HCT116 (cell line): ENCODE measurements around the gene IGFLR1. TPM values are rescaled to one million over a fixed set of nuclear protein-coding genes. Genes with fewer than 3 reads are reported as not detected.

ENCODE experiments used
- ATAC-seq: fragments of 200-7000 bp; cut with Tn5 transposase; 2 replicates; pipeline ENCODE4 v1.9.1; 2020; ENCODE audit warnings: mild to moderate bottlenecking, moderate library complexity
- BruUV-seq: library from RNA; stranded (reverse); fragments of 400-500 nt; replicated peaks from 2 replicates; lab custom pipeline; 2021; lab: Mats Ljungman, UMichigan
- CTCF ChIA-PET: fragments of 300-600 bp; sonication (Branson Sonifier 250); formaldehyde crosslinking; loops from one replicate; lab custom pipeline; 2021; ENCODE audit warnings: antibody characterized with exemption; lab: Charles Lee
- POLR2A ChIA-PET: fragments of 300-600, 350-600 bp; sonication (Branson Sonifier 250); formaldehyde crosslinking; loops from one replicate; lab custom pipeline; 2021; ENCODE audit warnings: antibody characterized with exemption; lab: Charles Lee
- RAD21 ChIA-PET, 2 experiments: fragments of 300-600 bp; sonication (Branson Sonifier 250); formaldehyde crosslinking; loops; one replicate each; lab custom pipeline; 2023; ENCODE audit warnings: low total read pairs in 2 of 2; ENCODE audit not compliant: uncharacterized antibody in 2 of 2, unreplicated experiment in 2 of 2, low non-redundant PET in 1 of 2; lab: Charles Lee
- DNase-seq: peaks from one replicate; pipeline ENCODE4 v3.0.0-alpha.2; 2010; ENCODE audit warnings: low read depth, low spot score
- H2AFZ ChIP-seq: fragments of 200-600 bp; shearing (Covaris generic), sonication (generic); 2 replicates; pipeline ENCODE4 v1.6.1; 2017; ENCODE audit warnings: low read depth, mixed run types, mixed read lengths, antibody characterized with exemption, low read length; ENCODE audit not compliant: poor library complexity, severe bottlenecking
- H3K27ac ChIP-seq: 2 replicates; pipeline ENCODE4 v1.5.1; 2012; ENCODE audit warnings: low read depth, low read length
- H3K27me3 ChIP-seq: fragments of 200-600 bp; sonication (generic); 2 replicates; pipeline ENCODE4 v1.6.1; 2016; ENCODE audit warnings: mixed run types, low read length, mixed read lengths; ENCODE audit not compliant: insufficient read depth
- H3K36me3 ChIP-seq, 2 experiments: fragments of 200-500 bp in 1 of 2; fragments of 200-600 bp in 1 of 2; sonication (Bioruptor generic) in 1 of 2; sonication (generic) in 1 of 2; 2 replicates each; pipeline versions ENCODE4 v1.5.1 to v1.6.1; 2014 to 2016; ENCODE audit warnings: low read length in 2 of 2, inconsistent platforms in 1 of 2, mixed read lengths in 1 of 2, mixed run types in 1 of 2; ENCODE audit not compliant: insufficient read depth in 2 of 2, control insufficient read depth in 1 of 2
- H3K4me1 ChIP-seq, 2 experiments: fragments of 200-600 bp in 1 of 2; sonication (generic) in 1 of 2; 2 replicates each; pipeline versions ENCODE4 v1.5.1 to v1.6.1; 2012 to 2017; ENCODE audit warnings: low read length in 2 of 2, inconsistent platforms in 1 of 2, mild to moderate bottlenecking in 1 of 2, mixed read lengths in 1 of 2, mixed run types in 1 of 2, moderate library complexity in 1 of 2; ENCODE audit not compliant: insufficient read depth in 2 of 2, control insufficient read depth in 1 of 2
- H3K4me2 ChIP-seq: fragments of 200-600 bp; sonication (generic); 2 replicates; pipeline ENCODE4 v1.6.1; 2017; ENCODE audit warnings: mixed run types, low read length, mixed read lengths
- H3K4me3 ChIP-seq, 2 experiments: fragments of 200-600 bp in 1 of 2; sonication (generic) in 1 of 2; replicated peaks in 1 of 2; 2 replicates each; pipeline ENCODE4 v1.5.1; 2011 to 2016; ENCODE audit warnings: low read length in 2 of 2, control low read depth in 1 of 2, low read depth in 1 of 2, mild to moderate bottlenecking in 1 of 2, mixed read lengths in 1 of 2, mixed run types in 1 of 2
- H3K79me2 ChIP-seq: fragments of 200-600 bp; sonication (generic); 2 replicates; pipeline ENCODE4 v1.6.1; 2017; ENCODE audit warnings: mild to moderate bottlenecking, mixed run types, low read length, moderate library complexity, mixed read lengths; ENCODE audit not compliant: insufficient read depth
- H3K9ac ChIP-seq: fragments of 200-600 bp; sonication (generic); 2 replicates; pipeline ENCODE4 v1.6.1; 2016; ENCODE audit warnings: low read length, mixed read lengths
- H3K9me2 ChIP-seq: fragments of 200-600 bp; sonication (generic), shearing (Covaris generic); 2 replicates; pipeline ENCODE4 v1.6.1; 2017; ENCODE audit warnings: mixed run types, mild to moderate bottlenecking, moderate library complexity; ENCODE audit not compliant: insufficient read depth
- H3K9me3 ChIP-seq, 2 experiments: fragments of 200-500 bp in 1 of 2; fragments of 200-600 bp in 1 of 2; sonication (Bioruptor generic) in 1 of 2; sonication (generic) in 1 of 2; 2 replicates each; pipeline ENCODE4 v1.6.1; 2014 to 2017; ENCODE audit warnings: low read length in 2 of 2, mixed read lengths in 2 of 2, inconsistent platforms in 1 of 2, low read depth in 1 of 2, mild to moderate bottlenecking in 1 of 2, mixed run types in 1 of 2, moderate library complexity in 1 of 2; ENCODE audit not compliant: control insufficient read depth in 1 of 2, insufficient read depth in 1 of 2
- H4K20me1 ChIP-seq: fragments of 200-600 bp; sonication (generic), shearing (Covaris generic); 2 replicates; pipeline ENCODE4 v1.6.1; 2017; ENCODE audit warnings: mixed run types, mild to moderate bottlenecking, moderate library complexity; ENCODE audit not compliant: insufficient read depth
- CBX3 ChIP-seq: IDR thresholded peaks from 2 replicates; pipeline ENCODE4 v1.6.1; 2012; ENCODE audit warnings: low read depth
- CEBPB ChIP-seq: IDR thresholded peaks from 2 replicates; pipeline ENCODE4 v1.6.1; 2012; ENCODE audit warnings: low read depth
- ELF1 ChIP-seq: IDR thresholded peaks from 2 replicates; pipeline ENCODE4 v1.6.1; 2012; ENCODE audit warnings: low read depth, borderline replicate concordance
- EZH2 ChIP-seq: fragments of 200-600 bp; sonication (generic); IDR thresholded peaks from 2 replicates; pipeline ENCODE4 v1.6.1; 2017; ENCODE audit warnings: antibody characterized with exemption, mixed run types
- JUND ChIP-seq: IDR thresholded peaks from 2 replicates; pipeline ENCODE4 v1.6.1; 2012
- TCF7L2 ChIP-seq: IDR thresholded peaks from 2 replicates; pipeline ENCODE4 v1.7.0; 2011; ENCODE audit warnings: borderline replicate concordance, inconsistent platforms; ENCODE audit not compliant: insufficient read depth, insufficient read length; ENCODE audit errors: extremely low read depth
- YY1 ChIP-seq: IDR thresholded peaks from 2 replicates; pipeline ENCODE4 v1.6.1; 2011; ENCODE audit warnings: low read length, low read depth, moderate library complexity, mild to moderate bottlenecking; ENCODE audit not compliant: insufficient replicate concordance; ENCODE audit errors: extremely low read depth
- ZFX ChIP-seq: fragments of 450-650 bp; IDR thresholded peaks from 2 replicates; pipeline ENCODE4 v1.6.1; 2017
- intact Hi-C: fragments of 100-400 bp; cut with micrococcal nuclease; formaldehyde crosslinking; loops from 2 replicates; pipeline ENCODE4 v1.10.0; 2022
- total RNA-seq: library from RNA; stranded (reverse); gene quantifications from one replicate; pipeline ENCODE4 v1.2.1, GENCODE V29; 2021; ENCODE audit not compliant: unreplicated experiment
- TF ChIP-seq, protein P1 (sequence below): IDR thresholded peaks from 2 replicates; pipeline ENCODE4 v1.6.1; 2011; ENCODE audit warnings: mild to moderate bottlenecking, low read length, moderate library complexity; ENCODE audit not compliant: insufficient replicate concordance; ENCODE audit errors: extremely low read depth
- TF ChIP-seq, protein P2 (sequence below): IDR thresholded peaks from 2 replicates; pipeline ENCODE4 v1.6.1; 2012
- TF ChIP-seq, protein P3 (sequence below): IDR thresholded peaks from 2 replicates; pipeline ENCODE4 v1.6.1; 2012
- TF ChIP-seq, protein P4 (sequence below): IDR thresholded peaks from 2 replicates; pipeline ENCODE4 v1.6.1; 2012; ENCODE audit warnings: low read depth

Gene IGFLR1
- total RNA-seq, 1 experiment from 2014 or later = 8.3 TPM

DNA sequence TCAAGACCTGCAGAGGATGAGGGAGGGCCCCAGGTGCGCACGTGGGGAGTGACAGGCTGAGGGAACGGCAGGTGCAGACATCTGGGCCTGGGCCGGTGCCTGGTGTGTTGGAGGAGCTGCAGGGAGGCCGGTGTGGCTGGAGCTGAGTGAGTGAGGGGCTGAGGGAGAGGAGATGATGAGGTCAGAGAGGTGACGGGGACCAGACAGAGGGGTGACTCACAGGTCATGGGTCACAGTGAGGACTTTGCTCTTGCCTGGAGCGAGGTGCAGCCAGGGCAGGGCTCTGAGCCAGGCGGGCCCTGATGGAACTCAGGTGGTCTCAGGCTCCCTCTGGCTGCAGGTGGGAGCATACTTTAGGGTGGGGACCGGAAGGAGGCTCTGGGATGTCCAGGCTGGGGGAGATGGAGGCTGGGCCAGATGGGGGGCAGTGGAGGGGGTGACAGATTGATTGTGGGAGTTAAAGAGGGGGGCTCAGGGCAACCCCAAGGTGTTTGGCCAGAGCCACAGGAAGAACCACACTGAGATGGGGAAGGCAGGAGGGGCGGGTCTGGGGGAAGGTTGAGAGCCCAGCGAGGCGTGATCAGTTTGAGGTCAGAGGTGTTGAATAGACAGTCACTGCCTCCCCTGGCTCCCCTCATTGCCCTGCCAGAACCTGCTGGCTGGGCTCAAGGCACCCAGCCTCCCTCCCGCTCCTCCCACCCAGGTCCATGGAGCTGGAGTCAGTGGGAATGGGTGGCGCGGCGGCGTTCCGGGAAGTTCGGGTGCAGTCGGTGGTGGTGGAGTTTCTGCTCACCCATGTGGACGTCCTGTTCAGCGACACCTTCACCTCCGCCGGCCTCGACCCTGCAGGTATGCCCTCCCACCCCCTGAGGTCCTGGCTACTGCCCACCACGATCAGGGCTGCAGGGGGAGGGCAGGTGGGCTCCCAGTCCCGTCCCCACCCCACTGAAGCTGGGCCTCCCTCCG lies 41.5 kb upstream of the IGFLR1 start:
- H3K36me3 ChIP-seq = peaks cover 2 to 4% of the 10 kb centered on the region in 2 experiments; a peak in 2 of 4 replicates
- TF ChIP-seq ELF1 (no peak), ZFX (no peak), CEBPB (no peak), TCF7L2 (no peak), YY1 (no peak), EZH2 (no peak), CBX3 (no peak), JUND (no peak)
- TF ChIP-seq, protein P1, sequence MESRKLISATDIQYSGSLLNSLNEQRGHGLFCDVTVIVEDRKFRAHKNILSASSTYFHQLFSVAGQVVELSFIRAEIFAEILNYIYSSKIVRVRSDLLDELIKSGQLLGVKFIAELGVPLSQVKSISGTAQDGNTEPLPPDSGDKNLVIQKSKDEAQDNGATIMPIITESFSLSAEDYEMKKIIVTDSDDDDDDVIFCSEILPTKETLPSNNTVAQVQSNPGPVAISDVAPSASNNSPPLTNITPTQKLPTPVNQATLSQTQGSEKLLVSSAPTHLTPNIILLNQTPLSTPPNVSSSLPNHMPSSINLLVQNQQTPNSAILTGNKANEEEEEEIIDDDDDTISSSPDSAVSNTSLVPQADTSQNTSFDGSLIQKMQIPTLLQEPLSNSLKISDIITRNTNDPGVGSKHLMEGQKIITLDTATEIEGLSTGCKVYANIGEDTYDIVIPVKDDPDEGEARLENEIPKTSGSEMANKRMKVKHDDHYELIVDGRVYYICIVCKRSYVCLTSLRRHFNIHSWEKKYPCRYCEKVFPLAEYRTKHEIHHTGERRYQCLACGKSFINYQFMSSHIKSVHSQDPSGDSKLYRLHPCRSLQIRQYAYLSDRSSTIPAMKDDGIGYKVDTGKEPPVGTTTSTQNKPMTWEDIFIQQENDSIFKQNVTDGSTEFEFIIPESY = no peak
- TF ChIP-seq, protein P2, sequence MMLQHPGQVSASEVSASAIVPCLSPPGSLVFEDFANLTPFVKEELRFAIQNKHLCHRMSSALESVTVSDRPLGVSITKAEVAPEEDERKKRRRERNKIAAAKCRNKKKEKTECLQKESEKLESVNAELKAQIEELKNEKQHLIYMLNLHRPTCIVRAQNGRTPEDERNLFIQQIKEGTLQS = no peak
- TF ChIP-seq, protein P3, sequence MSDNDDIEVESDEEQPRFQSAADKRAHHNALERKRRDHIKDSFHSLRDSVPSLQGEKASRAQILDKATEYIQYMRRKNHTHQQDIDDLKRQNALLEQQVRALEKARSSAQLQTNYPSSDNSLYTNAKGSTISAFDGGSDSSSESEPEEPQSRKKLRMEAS = no peak
- TF ChIP-seq, protein P4, sequence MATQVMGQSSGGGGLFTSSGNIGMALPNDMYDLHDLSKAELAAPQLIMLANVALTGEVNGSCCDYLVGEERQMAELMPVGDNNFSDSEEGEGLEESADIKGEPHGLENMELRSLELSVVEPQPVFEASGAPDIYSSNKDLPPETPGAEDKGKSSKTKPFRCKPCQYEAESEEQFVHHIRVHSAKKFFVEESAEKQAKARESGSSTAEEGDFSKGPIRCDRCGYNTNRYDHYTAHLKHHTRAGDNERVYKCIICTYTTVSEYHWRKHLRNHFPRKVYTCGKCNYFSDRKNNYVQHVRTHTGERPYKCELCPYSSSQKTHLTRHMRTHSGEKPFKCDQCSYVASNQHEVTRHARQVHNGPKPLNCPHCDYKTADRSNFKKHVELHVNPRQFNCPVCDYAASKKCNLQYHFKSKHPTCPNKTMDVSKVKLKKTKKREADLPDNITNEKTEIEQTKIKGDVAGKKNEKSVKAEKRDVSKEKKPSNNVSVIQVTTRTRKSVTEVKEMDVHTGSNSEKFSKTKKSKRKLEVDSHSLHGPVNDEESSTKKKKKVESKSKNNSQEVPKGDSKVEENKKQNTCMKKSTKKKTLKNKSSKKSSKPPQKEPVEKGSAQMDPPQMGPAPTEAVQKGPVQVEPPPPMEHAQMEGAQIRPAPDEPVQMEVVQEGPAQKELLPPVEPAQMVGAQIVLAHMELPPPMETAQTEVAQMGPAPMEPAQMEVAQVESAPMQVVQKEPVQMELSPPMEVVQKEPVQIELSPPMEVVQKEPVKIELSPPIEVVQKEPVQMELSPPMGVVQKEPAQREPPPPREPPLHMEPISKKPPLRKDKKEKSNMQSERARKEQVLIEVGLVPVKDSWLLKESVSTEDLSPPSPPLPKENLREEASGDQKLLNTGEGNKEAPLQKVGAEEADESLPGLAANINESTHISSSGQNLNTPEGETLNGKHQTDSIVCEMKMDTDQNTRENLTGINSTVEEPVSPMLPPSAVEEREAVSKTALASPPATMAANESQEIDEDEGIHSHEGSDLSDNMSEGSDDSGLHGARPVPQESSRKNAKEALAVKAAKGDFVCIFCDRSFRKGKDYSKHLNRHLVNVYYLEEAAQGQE = no peak
- no peak overlapping the region for H3K9ac ChIP-seq
- BruUV-seq = no TSS peak
- no peak overlapping the region for H3K4me3 ChIP-seq
- CTCF ChIA-PET = no interaction called here
- intact Hi-C loops = no loop called here
- H3K4me1 ChIP-seq = no peaks in the 10 kb centered on the region
- no peaks in the 10 kb centered on the region for H3K79me2 ChIP-seq
- DNase-seq (no peak), ATAC-seq (no peak)
- H3K9me3 ChIP-seq = no peaks in the 10 kb centered on the region
- H3K27ac ChIP-seq = no peak overlapping the region
- H4K20me1 ChIP-seq = no peaks in the 10 kb centered on the region
- no peaks in the 10 kb centered on the region for H3K9me2 ChIP-seq
- no peaks in the 10 kb centered on the region for H3K27me3 ChIP-seq
- no peak overlapping the region for H3K4me2 ChIP-seq
- RAD21 ChIA-PET = no interaction called here
- POLR2A ChIA-PET = interaction anchor here (0.6 to 1.3 kb wide), 2 partner anchors 11 to 17 kb away, joined by 3 to 4 read pairs; no protein-coding TSS in a partner anchor
- no peak overlapping the region for H2AFZ ChIP-seq
